Vagina (tissue), 2 donors: ENCODE results near the gene RTP4. TPM values are rescaled to one million over a fixed set of nuclear protein-coding genes. Genes with fewer than 3 reads are reported as not detected.
A peak's percentile ranks its signal among the peaks of the same experiment; 100 is the strongest.

ENCODE experiments used
- DNase-seq, 2 donors: peaks; one replicate each; pipeline ENCODE4 v3.0.0-alpha.2; 2017; ENCODE audit errors: extremely low spot score in 2 of 2
- H3K27ac ChIP-seq: fragments of 200-600 bp; sonication (generic); one replicate; pipeline ENCODE4 v1.5.1; 2019
- H3K27me3 ChIP-seq: fragments of 200-600 bp; sonication (generic); one replicate; pipeline ENCODE4 v1.5.1; 2019
- H3K36me3 ChIP-seq, 2 donors: fragments of 200-600 bp; sonication (generic); one replicate each; pipeline ENCODE4 v1.5.1; 2017 to 2019
- H3K4me1 ChIP-seq: fragments of 200-600 bp; sonication (generic); one replicate; pipeline ENCODE4 v1.5.1; 2019
- H3K4me3 ChIP-seq, 2 donors: fragments of 200-600 bp; sonication (generic); 1 replicate in 1 of 2; 2 replicates in 1 of 2; pipeline ENCODE4 v1.5.1; 2016 to 2019
- H3K9me3 ChIP-seq: fragments of 200-600 bp; sonication (generic); one replicate; pipeline ENCODE4 v1.5.1; 2019
- CTCF ChIP-seq, 3 experiments: fragments of 450-650 bp in 2 of 3; fragments of 200-600 bp in 1 of 3; sonication (generic) in 1 of 3; IDR thresholded peaks; one replicate each; pipeline ENCODE4 v1.5.1; 2017 to 2019; ENCODE audit warnings: antibody characterized with exemption in 3 of 3, mild to moderate bottlenecking in 2 of 3, moderate library complexity in 2 of 3
- POLR2A ChIP-seq, 2 donors: fragments of 450-650 bp; IDR thresholded peaks; one replicate each; pipeline ENCODE4 v1.6.1; 2017; ENCODE audit warnings: antibody characterized with exemption in 2 of 2, mild to moderate bottlenecking in 2 of 2, moderate library complexity in 2 of 2
- POLR2AphosphoS5 ChIP-seq, 2 donors: sonication (generic); formaldehyde crosslinking; IDR thresholded peaks; one replicate each; pipeline ENCODE4 v1.9.0; 2017; ENCODE audit warnings: antibody characterized with exemption in 2 of 2, mild to moderate bottlenecking in 2 of 2, low read depth in 1 of 2; ENCODE audit not compliant: insufficient read depth in 1 of 2
- intact Hi-C: fragments of 100-400 bp; cut with DNase I; formaldehyde crosslinking; loops from one replicate; pipeline ENCODE4 v1.15.1; 2023
- total RNA-seq: library from RNA; depleted of rRNA; stranded (reverse); fragments of >200 nt; gene quantifications from one replicate; pipeline ENCODE4 v1.2.3, GENCODE V29; 2016

Gene RTP4
- total RNA-seq, 1 donor from 2014 or later, result 0.98 TPM

- Histone ChIP-seq H3K9me3 (no peaks in the 10 kb centered on the region), H3K4me3 (no peak overlapping the region), H3K27ac (peak overlapping the region; percentile 95), H3K4me1 (peaks cover 30% of the 10 kb centered on the region), H3K36me3 (peaks cover 0 to 6% of the 10 kb centered on the region in 2 donors), H3K27me3 (no peaks in the 10 kb centered on the region)
- no peak for DNase-seq
- intact Hi-C loops, result no loop called here
- TF ChIP-seq POLR2AphosphoS5 (IDR thresholded peaks at IDR 0.05; ENCODE audit: insufficient read depth in 1 of 2, low read depth in 1 of 2) (no peak), POLR2A (IDR thresholded peaks at IDR 0.05) (no peak), CTCF (IDR thresholded peaks at IDR 0.05) (no peak)
Observed at GRCh38 chr3:187370051-187370450, 1.9 kb downstream of the RTP4 start.

GRCh38 chr3:187375581-187375980, 7.4 kb downstream of the RTP4 start:
- H3K4me3 ChIP-seq, result no peak overlapping the region
- peaks cover 5% of the 10 kb centered on the region for H3K4me1 ChIP-seq
- TF ChIP-seq CTCF (IDR thresholded peaks at IDR 0.05) (no peak), POLR2AphosphoS5 (IDR thresholded peaks at IDR 0.05; ENCODE audit: insufficient read depth in 1 of 2, low read depth in 1 of 2) (no peak), POLR2A (IDR thresholded peaks at IDR 0.05) (no peak)
- no peaks in the 10 kb centered on the region for H3K27me3 ChIP-seq
- no peak for DNase-seq
- H3K27ac ChIP-seq, result no peak overlapping the region
- intact Hi-C loops, result no loop called here
- no peaks in the 10 kb centered on the region for H3K9me3 ChIP-seq
- peaks cover 0 to 6% of the 10 kb centered on the region in 2 donors for H3K36me3 ChIP-seq

- Histone ChIP-seq H3K36me3 (no peaks in the 10 kb centered on the region), H3K4me1 (no peaks in the 10 kb centered on the region), H3K27ac (no peak overlapping the region), H3K4me3 (no peak overlapping the region), H3K27me3 (no peaks in the 10 kb centered on the region), H3K9me3 (no peaks in the 10 kb centered on the region)
- no peak for DNase-seq
- intact Hi-C loops, result no loop called here
- TF ChIP-seq POLR2AphosphoS5 (IDR thresholded peaks at IDR 0.05; ENCODE audit: insufficient read depth in 1 of 2, low read depth in 1 of 2) (no peak), CTCF (IDR thresholded peaks at IDR 0.05) (no peak), POLR2A (IDR thresholded peaks at IDR 0.05) (no peak)
Observed at GRCh38 chr3:187377842-187378241, 9.7 kb downstream of the RTP4 start.

- no peak overlapping the region for H3K27ac ChIP-seq
- intact Hi-C loops, result no loop called here
- no peaks in the 10 kb centered on the region for H3K4me1 ChIP-seq
- H3K9me3 ChIP-seq, result no peaks in the 10 kb centered on the region
- no peak for DNase-seq
- TF ChIP-seq CTCF (IDR thresholded peaks at IDR 0.05), result no peak
- no peak for TF ChIP-seq POLR2AphosphoS5 (IDR thresholded peaks at IDR 0.05; ENCODE audit: insufficient read depth in 1 of 2, low read depth in 1 of 2)
- no peak for TF ChIP-seq POLR2A (IDR thresholded peaks at IDR 0.05)
- no peaks in the 10 kb centered on the region for H3K27me3 ChIP-seq
- H3K36me3 ChIP-seq, result no peaks in the 10 kb centered on the region
- H3K4me3 ChIP-seq, result no peak overlapping the region
Observed at GRCh38 chr3:187382609-187383151, 14.5 kb downstream of the RTP4 start.

- no peaks in the 10 kb centered on the region for H3K9me3 ChIP-seq
- H3K27ac ChIP-seq, result no peak overlapping the region
- H3K36me3 ChIP-seq, result no peaks in the 10 kb centered on the region
- no peak for DNase-seq
- no peak overlapping the region for H3K4me3 ChIP-seq
- TF ChIP-seq POLR2A (IDR thresholded peaks at IDR 0.05) (no peak), POLR2AphosphoS5 (IDR thresholded peaks at IDR 0.05; ENCODE audit: insufficient read depth in 1 of 2, low read depth in 1 of 2) (no peak), CTCF (IDR thresholded peaks at IDR 0.05) (no peak)
- H3K27me3 ChIP-seq, result no peaks in the 10 kb centered on the region
- H3K4me1 ChIP-seq, result no peaks in the 10 kb centered on the region
- intact Hi-C loops, result no loop called here
Observed at GRCh38 chr3:187383246-187383645, 15.1 kb downstream of the RTP4 start.
